Chondrocyte (in vitro differentiated cells): ENCODE results near the gene RGL2. TPM values are rescaled to one million over a fixed set of nuclear protein-coding genes. Genes with fewer than 3 reads are reported as not detected.
"Not testable (repeated sequence)": the region's sequence is repeated elsewhere in the genome, so short reads cannot be mapped to it uniquely, and the experiment has no call there.

Experiments used
- DNase-seq: peaks from one replicate; pipeline ENCODE4 v3.0.0; 2021; ENCODE audit warnings: mixed read lengths, low spot score
- H3K27ac Mint-ChIP-seq: one replicate; pipeline ENCODE4 v1.8.0; 2021; ENCODE audit warnings: mild to moderate bottlenecking, moderate library complexity, mixed read lengths; ENCODE audit not compliant: unreplicated experiment
- H3K27me3 Mint-ChIP-seq: 2 replicates; pipeline ENCODE4 v1.8.0; 2021; ENCODE audit warnings: low read depth, mixed read lengths
- H3K36me3 Mint-ChIP-seq: 2 replicates; pipeline ENCODE4 v1.8.0; 2021; ENCODE audit warnings: low read depth, mixed read lengths
- H3K4me1 Mint-ChIP-seq: 2 replicates; pipeline ENCODE4 v1.8.0; 2021; ENCODE audit warnings: low read depth, mild to moderate bottlenecking, mixed read lengths
- H3K4me3 Mint-ChIP-seq: one replicate; pipeline ENCODE4 v1.8.0; 2021; ENCODE audit warnings: mild to moderate bottlenecking, moderate library complexity, mixed read lengths; ENCODE audit not compliant: unreplicated experiment
- H3K9me3 Mint-ChIP-seq: 2 replicates; pipeline ENCODE4 v1.8.0; 2021; ENCODE audit warnings: low read depth, mixed read lengths
- total RNA-seq: library from RNA; stranded (reverse); gene quantifications from 3 replicates; pipeline ENCODE4 v1.2.1, GENCODE V29; 2021
- TF ChIP-seq, protein P1 (sequence below): fragments of 200-600 bp; sonication (generic); IDR thresholded peaks from 2 replicates; pipeline ENCODE4 v1.5.0; 2021; ENCODE audit warnings: antibody characterized with exemption, mild to moderate bottlenecking, moderate library complexity

Gene RGL2
- total RNA-seq, 1 donor from 2014 or later, result 50.5 TPM

DNA sequence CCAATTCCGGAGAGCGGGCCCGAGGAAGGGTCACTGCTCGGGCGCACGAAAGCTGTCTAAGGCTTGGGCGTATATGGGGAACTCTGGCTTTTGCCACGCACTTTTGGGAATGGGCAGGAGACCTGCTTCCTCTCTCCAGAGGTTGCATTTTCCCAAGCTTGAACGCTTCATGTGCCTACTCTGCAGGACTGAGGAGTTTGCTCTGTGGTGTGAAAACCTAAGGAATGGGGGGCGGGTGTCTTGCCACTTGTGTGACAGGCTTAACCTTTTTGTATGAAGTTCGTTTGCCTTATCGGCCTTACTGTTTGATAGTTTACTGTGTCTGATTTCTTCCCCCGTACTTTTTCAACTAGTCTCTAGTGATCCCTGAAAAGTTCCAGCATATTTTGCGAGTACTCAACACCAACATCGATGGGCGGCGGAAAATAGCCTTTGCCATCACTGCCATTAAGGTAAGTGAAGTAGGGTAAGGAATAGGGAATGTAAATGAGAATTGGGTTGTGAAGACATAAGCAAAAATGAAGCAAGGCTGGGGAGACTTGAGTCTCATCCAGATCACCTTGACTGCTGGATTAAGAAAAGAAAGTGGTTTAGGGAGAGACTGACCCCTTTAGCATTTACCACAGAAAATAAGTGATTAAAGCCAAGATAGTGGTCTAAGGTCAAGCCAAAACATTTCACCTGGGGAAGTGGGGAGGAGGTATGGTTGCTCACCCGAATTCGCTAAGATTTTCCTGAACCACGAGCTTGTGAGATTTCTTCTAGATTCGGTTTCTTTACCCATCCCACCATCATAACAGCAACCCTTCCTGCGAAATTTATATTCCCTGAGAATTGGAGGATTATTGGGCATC, 26.2 kb downstream of the RGL2 start:
- Mint-ChIP-seq H3K27ac (peak overlapping the region; percentile 100), H3K27me3 (no peaks in the 10 kb centered on the region), H3K4me3 (peak overlapping the region; percentile 94), H3K4me1 (peaks cover 63% of the 10 kb centered on the region), H3K36me3 (peaks cover 29% of the 10 kb centered on the region), H3K9me3 (no peaks in the 10 kb centered on the region)
- DNase-seq, result no peak
- TF ChIP-seq, protein P1, sequence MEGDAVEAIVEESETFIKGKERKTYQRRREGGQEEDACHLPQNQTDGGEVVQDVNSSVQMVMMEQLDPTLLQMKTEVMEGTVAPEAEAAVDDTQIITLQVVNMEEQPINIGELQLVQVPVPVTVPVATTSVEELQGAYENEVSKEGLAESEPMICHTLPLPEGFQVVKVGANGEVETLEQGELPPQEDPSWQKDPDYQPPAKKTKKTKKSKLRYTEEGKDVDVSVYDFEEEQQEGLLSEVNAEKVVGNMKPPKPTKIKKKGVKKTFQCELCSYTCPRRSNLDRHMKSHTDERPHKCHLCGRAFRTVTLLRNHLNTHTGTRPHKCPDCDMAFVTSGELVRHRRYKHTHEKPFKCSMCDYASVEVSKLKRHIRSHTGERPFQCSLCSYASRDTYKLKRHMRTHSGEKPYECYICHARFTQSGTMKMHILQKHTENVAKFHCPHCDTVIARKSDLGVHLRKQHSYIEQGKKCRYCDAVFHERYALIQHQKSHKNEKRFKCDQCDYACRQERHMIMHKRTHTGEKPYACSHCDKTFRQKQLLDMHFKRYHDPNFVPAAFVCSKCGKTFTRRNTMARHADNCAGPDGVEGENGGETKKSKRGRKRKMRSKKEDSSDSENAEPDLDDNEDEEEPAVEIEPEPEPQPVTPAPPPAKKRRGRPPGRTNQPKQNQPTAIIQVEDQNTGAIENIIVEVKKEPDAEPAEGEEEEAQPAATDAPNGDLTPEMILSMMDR, result no peak

DNA sequence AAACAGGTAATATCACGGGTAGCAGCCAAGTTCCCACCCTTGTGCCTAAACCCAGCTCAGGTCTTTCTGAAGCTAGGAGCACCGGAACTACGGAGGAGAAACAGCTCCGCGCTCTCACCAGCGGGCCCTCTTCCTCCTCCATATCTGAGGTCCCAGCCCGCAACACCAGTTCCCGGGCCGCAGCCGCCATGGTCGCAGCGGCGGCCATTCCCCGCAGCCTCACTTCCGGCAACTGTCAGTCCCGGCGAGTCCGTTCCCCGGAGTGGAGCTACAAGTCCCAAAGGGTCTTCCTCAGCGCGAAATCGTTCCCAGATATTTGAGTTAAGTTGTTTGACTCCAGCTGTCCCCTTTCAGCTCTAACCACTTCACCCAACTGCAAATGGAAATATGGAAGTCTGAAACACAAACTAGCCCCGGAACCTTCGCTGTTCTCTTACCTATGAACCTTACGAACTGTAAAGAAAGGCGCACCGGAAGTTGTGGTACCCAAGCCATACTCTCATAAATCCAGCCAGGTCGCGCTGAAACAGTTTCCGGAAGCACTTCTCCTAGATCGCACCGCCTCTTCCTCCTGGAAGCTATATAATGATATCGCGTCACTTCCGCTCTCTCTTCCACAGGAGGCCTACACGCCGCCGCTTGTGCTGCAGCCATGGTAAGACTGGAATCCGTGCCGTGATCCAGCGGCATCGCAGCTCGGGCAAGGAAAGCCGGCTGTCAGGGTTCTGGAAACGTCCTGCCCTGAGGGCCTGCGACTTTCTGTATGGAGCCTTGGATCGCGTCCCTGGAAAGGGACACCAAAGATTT, 27.1 kb downstream of the RGL2 start, which contains the start of the genes RPS18 and VPS52:
Gene RPS18 (plus strand): TSS at position 608 of the 807 bp plus-strand sequence. CDS start 45 bp downstream, at position 653.
Gene VPS52 (minus strand): TSS at position 409 of the 807 bp plus-strand sequence. CDS start 201 bp downstream, at position 208.
- DNase-seq, result no peak
- Mint-ChIP-seq H3K27me3 (no peaks in the 10 kb centered on the region), H3K9me3 (no peaks in the 10 kb centered on the region), H3K4me1 (peaks cover 58% of the 10 kb centered on the region), H3K27ac (peak within 1 kb of the TSS; percentile 100), H3K4me3 (peak within 1 kb of the TSS; percentile 94), H3K36me3 (peaks cover 34% of the 10 kb centered on the region)
- TF ChIP-seq, protein P1, result no peak

DNA sequence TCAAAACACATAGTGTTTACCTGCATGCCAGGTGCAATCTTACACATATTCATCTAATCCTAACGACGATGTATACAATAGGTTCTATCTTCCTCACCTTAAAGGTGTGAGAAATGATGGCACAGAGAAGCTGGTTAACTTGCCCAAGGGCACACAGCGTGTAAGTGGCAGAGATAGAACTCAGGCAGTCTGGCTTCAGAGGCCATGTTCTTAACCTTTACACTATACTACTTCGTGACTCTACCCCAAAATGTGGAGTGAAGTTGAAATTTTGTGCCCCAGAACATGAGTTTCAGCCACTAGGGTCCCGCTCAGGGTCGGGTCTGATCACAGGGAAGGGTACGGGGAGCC, 27.6 kb downstream of the RGL2 start:
- Mint-ChIP-seq H3K27me3 (no peaks in the 10 kb centered on the region), H3K36me3 (peaks cover 34% of the 10 kb centered on the region), H3K4me3 (peak overlapping the region; percentile 94), H3K27ac (peak overlapping the region; percentile 100), H3K9me3 (no peaks in the 10 kb centered on the region), H3K4me1 (peaks cover 52% of the 10 kb centered on the region)
- TF ChIP-seq, protein P1, result peak; percentile 34
- DNase-seq, result no peak

DNA sequence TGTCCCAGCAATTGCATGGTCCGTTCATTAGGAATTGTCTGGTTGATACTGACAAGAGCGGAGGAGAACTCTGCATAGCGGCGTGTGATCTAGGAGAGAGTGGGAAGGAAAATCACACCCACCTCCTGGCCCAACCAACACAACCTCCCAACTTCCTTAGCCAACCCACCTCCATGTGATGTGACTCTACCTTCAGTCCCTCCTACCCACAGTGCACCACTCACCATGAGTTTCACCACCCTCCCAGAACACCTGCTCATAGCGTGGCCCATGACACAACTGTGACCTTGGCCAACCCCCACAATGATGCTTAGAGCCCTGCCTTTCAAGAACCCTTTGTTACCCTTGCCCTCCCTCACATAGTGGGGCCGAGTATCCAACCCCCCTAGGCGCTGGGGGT, 34.7 kb downstream of the RGL2 start:
- H3K27me3 Mint-ChIP-seq, result no peaks in the 10 kb centered on the region
- H3K4me1 Mint-ChIP-seq, result no peaks in the 10 kb centered on the region
- no peaks in the 10 kb centered on the region for H3K9me3 Mint-ChIP-seq
- no peak overlapping the region for H3K4me3 Mint-ChIP-seq
- TF ChIP-seq, protein P1, result no peak
- no peak for DNase-seq
- peaks cover 38% of the 10 kb centered on the region for H3K36me3 Mint-ChIP-seq
- H3K27ac Mint-ChIP-seq, result no peak overlapping the region

DNA sequence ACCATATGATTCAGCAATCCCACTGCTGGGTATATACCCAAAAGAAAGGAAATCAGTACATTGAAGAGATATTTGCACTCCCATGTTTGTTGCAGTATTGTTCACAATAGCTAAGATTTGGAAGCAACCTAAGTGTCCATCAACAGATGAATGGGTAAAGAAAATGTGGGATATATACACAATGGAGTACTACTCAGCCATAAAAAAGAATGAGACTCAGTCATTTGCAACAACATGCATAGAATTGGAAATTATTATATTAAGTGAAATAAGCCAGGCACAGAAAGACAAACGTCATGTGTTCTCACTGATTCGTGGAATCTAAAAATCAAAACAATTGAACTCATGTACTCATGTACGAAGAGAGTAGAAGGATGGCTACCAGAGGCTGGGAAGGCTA, 36.3 kb downstream of the RGL2 start:
- not testable (repeated sequence) for H3K9me3 Mint-ChIP-seq, H3K4me1 Mint-ChIP-seq, H3K27me3 Mint-ChIP-seq, H3K4me3 Mint-ChIP-seq, H3K27ac Mint-ChIP-seq, DNase-seq
- peaks cover 33% of the 10 kb centered on the region for H3K36me3 Mint-ChIP-seq
